Fibroblast of skin of right quadriceps (primary cell): ENCODE data around the gene RNFT2.

Experiments used
- DNase-seq: peaks from one replicate; pipeline ENCODE4 v3.0.0-alpha.2; 2013

RNFT2 gene

GRCh38 chr12:116880817-116881324 lies 142.8 kb downstream of the RNFT2 start:
- DNase-seq, result peak; percentile 37

- no peak for DNase-seq
Measured at GRCh38 chr12:116881325-116881876, 143.3 kb downstream of the RNFT2 start, which contains the start of gene HRK. HRK (minus strand) TSS chr12:116881441; CDS start chr12:116881307, 134 bp downstream.

GRCh38 chr12:116881877-116882507 lies 143.9 kb downstream of the RNFT2 start:
- no peak for DNase-seq

- DNase-seq, result peak; percentile 38
Measured at GRCh38 chr12:116882742-116883141, 144.6 kb downstream of the RNFT2 start.

- no peak for DNase-seq
Measured at GRCh38 chr12:116884871-116885270, 146.8 kb downstream of the RNFT2 start.

- DNase-seq, result no peak
Measured at GRCh38 chr12:116885491-116885890, 147.4 kb downstream of the RNFT2 start.

GRCh38 chr12:116887244-116887643 lies 149.1 kb downstream of the RNFT2 start:
- no peak for DNase-seq

GRCh38 chr12:116887897-116888296 lies 149.8 kb downstream of the RNFT2 start:
- DNase-seq, result no peak

GRCh38 chr12:116890330-116890729 lies 152.2 kb downstream of the RNFT2 start:
- DNase-seq, result no peak

- no peak for DNase-seq
Measured at GRCh38 chr12:116891019-116891418, 152.9 kb downstream of the RNFT2 start.

- DNase-seq, result no peak
Measured at GRCh38 chr12:116892349-116893140, 154.4 kb downstream of the RNFT2 start.

GRCh38 chr12:116894913-116895312 lies 156.8 kb downstream of the RNFT2 start:
- no peak for DNase-seq

GRCh38 chr12:116896411-116896924 lies 158.4 kb downstream of the RNFT2 start:
- DNase-seq, result no peak

GRCh38 chr12:116897476-116897875 lies 159.4 kb downstream of the RNFT2 start:
- DNase-seq, result no peak

GRCh38 chr12:116898669-116899068 lies 160.6 kb downstream of the RNFT2 start:
- no peak for DNase-seq

GRCh38 chr12:116901612-116902011 lies 163.5 kb downstream of the RNFT2 start:
- no peak for DNase-seq
